ENCODE measurements around the gene NDUFB10.

The NDUFB10 gene

GRCh38 chr16:2002406-2003230 is 43.3 kb downstream of the NDUFB10 start:
- DNase-seq: no peak

DNA sequence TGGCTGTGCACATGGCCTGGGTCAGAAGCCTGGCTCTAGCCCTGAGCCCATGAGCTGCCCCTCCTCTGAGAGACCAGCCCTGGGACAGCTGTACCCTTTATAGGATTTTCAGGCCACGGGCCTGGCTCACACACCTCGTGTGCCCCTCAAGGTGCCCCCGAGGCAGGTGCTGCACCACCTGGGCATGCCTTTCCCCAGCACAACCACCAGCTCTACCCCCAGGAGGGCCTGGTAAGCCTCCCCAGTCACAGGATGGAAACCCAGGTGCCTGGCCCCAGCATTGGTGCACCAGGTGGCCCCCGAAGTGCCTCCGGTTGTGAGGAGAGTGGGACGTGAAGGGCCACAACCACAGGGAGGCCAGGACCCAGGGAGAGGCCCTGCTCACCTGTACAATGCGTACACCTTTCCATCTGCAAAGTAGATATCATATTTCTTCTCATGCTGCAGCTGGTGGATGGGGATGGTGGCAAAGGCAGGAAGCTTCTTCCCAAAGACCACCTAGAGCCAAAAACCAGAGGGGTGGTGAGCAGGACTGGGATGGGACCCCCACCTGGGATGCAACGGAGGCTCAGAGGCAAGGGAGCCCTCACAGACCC is 44.0 kb downstream of the NDUFB10 start:
- DNase-seq: no peak

- peak in 10 of 14 donors; percentile 11 to 77 (median 50) for DNase-seq
Measured at GRCh38 chr16:2003827-2004641, 44.7 kb downstream of the NDUFB10 start.

DNA sequence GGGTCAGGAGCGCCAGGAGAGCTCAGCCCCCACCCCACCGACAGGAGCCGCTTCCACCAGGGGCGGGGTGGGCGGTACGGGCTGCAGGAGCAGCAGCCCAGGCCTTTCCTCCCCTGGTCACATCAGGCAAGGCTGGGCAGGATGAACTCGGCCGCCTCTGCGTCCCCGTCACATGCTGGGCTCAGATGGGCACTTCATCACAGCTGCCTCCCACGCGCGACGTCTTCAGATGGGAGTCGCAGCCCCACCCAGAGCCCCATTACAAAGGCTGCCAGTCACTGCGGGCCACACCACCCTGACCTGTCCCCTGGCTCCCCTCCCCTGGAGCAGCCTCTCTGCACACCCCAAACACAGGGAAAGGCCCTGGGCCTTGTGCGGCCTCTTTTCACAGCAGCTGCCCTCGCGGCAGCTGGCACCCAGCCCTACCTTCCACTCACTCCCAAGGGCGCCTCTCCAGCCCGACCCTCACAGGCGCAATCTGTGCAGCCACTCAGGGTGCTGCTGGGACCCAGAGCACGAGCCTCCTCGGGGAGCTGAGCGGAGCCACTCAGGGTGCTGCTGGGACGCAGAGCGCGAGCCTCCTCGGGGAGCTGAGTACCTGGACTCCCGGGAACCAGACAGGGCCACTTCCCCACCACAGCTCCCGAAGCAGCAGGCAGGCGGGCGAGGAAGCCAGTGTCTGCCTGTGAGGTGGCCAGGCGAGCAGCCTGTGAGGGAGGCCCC is 45.6 kb downstream of the NDUFB10 start:
- DNase-seq: no peak

DNA sequence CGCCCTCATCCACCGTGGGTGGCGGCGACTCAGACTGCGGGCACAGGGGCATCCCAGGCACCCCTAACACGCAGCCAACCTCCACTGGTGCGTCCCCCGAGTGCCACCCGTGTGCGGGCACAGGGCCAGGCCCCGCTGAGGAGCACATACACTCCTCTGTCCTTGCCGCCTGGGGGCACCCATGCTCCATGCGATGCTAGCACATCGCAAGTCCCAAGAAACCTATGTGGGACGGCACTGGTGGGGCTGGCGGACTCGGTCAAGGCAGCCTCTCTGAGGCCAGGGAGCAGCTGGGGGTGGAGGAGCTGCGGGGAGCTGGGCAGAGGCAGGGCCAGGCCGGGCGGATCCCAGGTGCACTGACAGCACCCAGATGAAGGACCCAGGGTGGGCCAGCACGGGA is 46.3 kb downstream of the NDUFB10 start:
- peak in 1 of 14 donors; percentile 63 for DNase-seq

DNA sequence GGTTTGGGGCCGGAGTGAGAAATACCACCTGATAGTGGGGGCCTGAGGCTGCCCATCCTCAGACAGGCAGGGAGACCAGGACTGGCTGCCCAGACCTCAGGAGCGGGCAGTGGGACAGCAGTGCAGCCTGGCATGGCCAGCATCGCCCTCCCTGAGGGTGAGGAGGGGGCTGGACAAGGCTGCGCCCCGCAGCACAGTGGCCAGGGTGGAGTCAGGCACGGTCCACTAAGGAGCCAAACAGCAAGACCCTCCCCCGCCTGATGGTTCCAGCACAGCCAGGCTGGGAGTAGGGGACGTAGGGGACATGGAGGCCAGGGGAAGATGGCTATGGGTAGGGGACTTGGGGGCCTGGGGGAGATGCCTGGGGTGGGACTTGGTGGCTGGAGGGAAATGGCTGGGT is 47.0 kb downstream of the NDUFB10 start:
- DNase-seq: no peak

DNA sequence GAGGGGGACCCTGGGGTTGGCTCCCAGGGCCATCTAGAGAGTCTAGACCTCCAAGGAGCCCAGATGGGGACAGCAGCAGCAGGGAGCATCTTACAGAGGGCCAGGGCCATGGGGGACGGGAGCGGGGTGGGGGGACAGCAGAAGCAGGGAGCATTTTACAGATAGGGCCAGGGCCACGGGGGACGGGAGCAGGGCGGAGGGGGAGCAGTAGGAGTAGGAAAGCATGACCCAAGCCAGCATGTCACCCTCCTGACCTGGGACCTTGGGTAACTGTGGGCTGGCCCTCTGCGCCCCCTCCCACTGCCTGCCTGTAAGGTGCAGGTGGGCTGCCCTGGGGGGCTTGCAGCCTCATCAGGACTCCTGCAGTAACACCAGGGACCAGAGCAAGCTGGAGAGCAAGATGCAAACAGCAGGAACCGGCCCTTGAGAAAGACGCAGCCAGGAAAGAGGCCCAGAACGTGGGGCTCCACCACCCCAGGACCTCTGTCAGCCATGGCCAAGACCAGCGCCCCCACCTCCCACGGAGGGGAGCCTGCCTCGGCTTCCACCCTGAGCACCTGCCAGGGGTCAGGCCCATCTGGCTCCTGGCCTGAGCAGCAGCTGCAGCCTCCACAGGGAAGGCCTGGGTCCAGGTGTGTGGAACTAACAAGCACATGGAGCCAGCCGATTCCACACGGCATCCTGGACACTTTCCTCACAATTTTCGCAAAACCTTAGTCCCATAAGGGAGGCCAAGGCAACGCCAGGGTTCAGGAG is 47.9 kb downstream of the NDUFB10 start:
- DNase-seq: no peak

DNA sequence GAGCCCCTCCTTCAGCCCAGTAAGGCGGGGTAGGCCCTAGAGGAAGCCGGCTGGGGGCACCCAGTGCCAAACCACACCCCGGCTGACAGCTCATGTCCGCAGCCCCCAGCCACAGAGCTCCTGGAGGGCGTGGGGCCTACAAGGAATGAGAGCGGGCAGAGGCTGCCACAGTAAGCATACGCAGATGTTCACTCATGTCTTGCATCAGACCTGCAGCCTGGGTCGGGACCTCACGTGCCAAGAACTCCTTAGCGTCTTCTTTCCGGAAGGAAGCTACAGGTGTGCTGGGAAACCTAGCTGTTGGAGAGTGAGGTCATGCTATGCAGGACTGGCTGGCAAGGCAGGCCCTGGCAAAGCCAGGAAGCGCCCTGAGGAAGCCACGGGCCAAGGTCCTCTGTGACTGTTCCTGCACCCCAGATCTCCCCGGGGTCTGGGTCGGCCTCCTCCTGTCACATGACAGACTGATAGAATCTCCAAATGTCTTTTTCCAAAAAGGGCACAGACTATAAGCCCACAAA is 48.7 kb downstream of the NDUFB10 start:
- no peak for DNase-seq

GRCh38 chr16:2008631-2009163 is 49.4 kb downstream of the NDUFB10 start:
- no peak for DNase-seq

DNA sequence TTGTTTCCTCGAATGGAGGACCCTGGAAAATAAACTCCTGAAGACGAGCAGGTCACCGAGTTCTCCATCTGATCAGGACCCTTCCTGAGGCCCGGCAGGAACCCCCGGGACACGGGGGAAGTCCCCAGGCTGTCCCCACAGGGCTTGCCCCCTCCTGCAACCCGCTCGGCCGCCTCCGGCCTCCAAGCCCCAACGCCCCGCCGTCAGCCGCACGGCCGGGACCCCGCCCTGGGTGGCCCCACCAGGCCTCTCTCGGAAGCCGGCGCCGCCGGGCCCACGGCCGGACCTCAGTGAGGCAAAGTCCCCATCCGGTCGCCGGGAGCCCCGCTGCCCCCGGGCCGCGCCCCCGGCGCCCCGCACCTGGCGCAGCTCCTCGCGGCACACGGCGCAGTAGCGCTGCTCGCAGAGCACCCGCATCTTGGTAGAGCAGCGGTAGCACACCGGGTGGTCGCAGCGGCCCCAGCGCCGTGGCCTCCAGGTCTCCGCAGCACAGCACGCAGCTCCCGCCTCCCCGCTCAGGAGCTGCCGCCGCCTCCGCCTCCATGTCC is 49.9 kb downstream of the NDUFB10 start:
- peak in 1 of 14 donors; percentile 35 for DNase-seq

DNA sequence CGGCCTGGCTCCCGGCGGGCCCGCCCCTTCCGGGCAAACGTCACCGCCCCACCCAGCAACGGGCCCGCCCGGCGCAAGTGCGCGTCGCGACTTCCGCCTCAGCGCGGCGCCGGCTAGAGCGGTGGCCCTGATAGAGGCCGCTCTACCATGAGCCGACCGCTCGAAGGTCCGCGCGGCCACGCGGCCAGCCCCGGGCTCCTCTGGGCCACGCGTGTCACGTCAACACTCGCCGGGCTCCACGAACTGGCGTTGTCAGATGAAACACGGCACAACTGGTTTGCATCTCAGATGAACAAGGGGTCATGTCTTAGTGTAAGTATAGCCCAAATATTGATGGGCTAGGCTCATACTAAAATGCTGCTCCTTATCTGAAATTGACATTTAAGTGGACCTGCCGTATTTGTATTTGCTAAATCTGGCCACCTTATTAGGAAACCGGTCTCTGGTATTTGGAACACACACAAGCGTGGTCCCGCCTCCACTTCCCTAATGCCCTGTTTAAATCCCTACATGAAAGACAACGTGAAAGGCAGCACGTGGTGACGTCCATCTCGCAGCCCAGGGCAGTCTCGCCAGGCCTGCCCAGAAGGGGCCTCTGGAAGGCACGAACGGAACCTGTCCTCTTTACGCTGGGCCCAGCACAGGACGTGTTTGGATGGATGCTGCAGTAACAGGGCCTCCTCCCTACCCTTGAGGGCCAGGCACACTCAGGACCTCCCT is 50.6 kb downstream of the NDUFB10 start, which contains the start of gene ZNF598:
Gene ZNF598 (minus strand): TSS at position 31 of the 720 bp plus-strand sequence.
- DNase-seq: peak in 13 of 14 donors; percentile 32 to 88 (median 68)
